Measurements from ENCODE around the gene ENO1. TPM values are rescaled to one million over a fixed set of nuclear protein-coding genes. Genes with fewer than 3 reads are reported as not detected.
A peak's percentile ranks its signal among the peaks of the same experiment; 100 is the strongest.
"Not testable (repeated sequence)": the region's sequence is repeated elsewhere in the genome, so short reads cannot be mapped to it uniquely, and the experiment has no call there.

Gene ENO1
- total and polyA plus RNA-seq, 2 experiments from 2014 or later, result 3,076 to 4,945 TPM

GRCh38 chr1:8889925-8890785 lies 11.7 kb upstream of the ENO1 start:
- Histone ChIP-seq H3K27ac (no peak overlapping the region), H3K4me3 (no peak overlapping the region)

GRCh38 chr1:8889103-8889846 lies 10.8 kb upstream of the ENO1 start:
- Histone ChIP-seq H3K27ac (no peak overlapping the region), H3K9me3 (ENCODE audit: low read depth) (no peaks in the 10 kb centered on the region), H3K27me3 (no peaks in the 10 kb centered on the region), H3K4me1 (ENCODE audit: low read depth) (no peaks in the 10 kb centered on the region), H3K4me3 (no peak overlapping the region), H3K36me3 (no peaks in the 10 kb centered on the region)
- TF ChIP-seq CTCF (IDR thresholded peaks at IDR 0.05; ENCODE audit: low read depth, low read length), result no peak
- DNase-seq (ENCODE audit: low read depth in 1 of 2, low spot score in 1 of 2), result peak in 1 of 2 donors; percentile 64

More at GRCh38 chr1:8889925-8890785, 11.7 kb upstream of the ENO1 start:
- Histone ChIP-seq H3K36me3 (no peaks in the 10 kb centered on the region), H3K9me3 (ENCODE audit: low read depth) (no peaks in the 10 kb centered on the region), H3K27me3 (no peaks in the 10 kb centered on the region), H3K4me1 (ENCODE audit: low read depth) (no peaks in the 10 kb centered on the region)
- DNase-seq (ENCODE audit: low read depth in 1 of 2, low spot score in 1 of 2), result peak in 1 of 2 donors; percentile 97
- no peak for TF ChIP-seq CTCF (IDR thresholded peaks at IDR 0.05; ENCODE audit: low read depth, low read length)

DNA sequence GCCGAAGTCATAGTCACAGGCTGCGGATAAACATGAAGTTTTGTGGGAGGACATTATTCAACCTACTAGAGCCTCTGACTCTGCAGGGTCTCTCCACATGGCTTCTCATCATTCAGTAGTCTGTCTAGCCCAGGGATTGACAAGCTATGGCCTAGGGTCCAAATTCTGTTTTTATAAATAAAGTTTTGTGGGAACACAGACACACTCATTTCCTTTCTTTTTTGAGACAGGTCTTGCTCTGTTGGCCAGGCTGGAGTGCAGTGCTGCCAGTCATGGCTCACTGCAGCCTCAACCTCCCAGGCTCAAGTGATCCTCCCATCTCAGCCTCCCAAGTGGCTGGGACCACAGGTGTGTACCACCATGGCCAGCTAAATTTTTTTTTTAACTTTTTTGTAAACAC lies 8.1 kb upstream of the ENO1 start:
- Histone ChIP-seq H3K27ac (no peak overlapping the region), H3K36me3 (no peaks in the 10 kb centered on the region), H3K4me1 (ENCODE audit: low read depth) (peaks cover 11% of the 10 kb centered on the region), H3K4me3 (no peak overlapping the region), H3K9me3 (ENCODE audit: low read depth) (no peaks in the 10 kb centered on the region), H3K27me3 (no peaks in the 10 kb centered on the region)
- TF ChIP-seq CTCF (IDR thresholded peaks at IDR 0.05; ENCODE audit: low read depth, low read length), result no peak
- DNase-seq (ENCODE audit: low read depth in 1 of 2, low spot score in 1 of 2), result no peak

GRCh38 chr1:8886031-8886524 lies 7.6 kb upstream of the ENO1 start:
- H3K9me3 ChIP-seq (ENCODE audit: low read depth); H3K27me3 ChIP-seq; H3K4me3 ChIP-seq; DNase-seq (ENCODE audit: low read depth in 1 of 2, low spot score in 1 of 2); H3K36me3 ChIP-seq; H3K27ac ChIP-seq: not testable (repeated sequence)
- peaks cover 14% of the 10 kb centered on the region for H3K4me1 ChIP-seq (ENCODE audit: low read depth)

GRCh38 chr1:8884105-8884504 lies 5.6 kb upstream of the ENO1 start:
- not testable (repeated sequence) for H3K4me3 ChIP-seq; H3K27me3 ChIP-seq; H3K36me3 ChIP-seq; DNase-seq (ENCODE audit: low read depth in 1 of 2, low spot score in 1 of 2); H3K9me3 ChIP-seq (ENCODE audit: low read depth); H3K27ac ChIP-seq
- peaks cover 29% of the 10 kb centered on the region for H3K4me1 ChIP-seq (ENCODE audit: low read depth)

DNA sequence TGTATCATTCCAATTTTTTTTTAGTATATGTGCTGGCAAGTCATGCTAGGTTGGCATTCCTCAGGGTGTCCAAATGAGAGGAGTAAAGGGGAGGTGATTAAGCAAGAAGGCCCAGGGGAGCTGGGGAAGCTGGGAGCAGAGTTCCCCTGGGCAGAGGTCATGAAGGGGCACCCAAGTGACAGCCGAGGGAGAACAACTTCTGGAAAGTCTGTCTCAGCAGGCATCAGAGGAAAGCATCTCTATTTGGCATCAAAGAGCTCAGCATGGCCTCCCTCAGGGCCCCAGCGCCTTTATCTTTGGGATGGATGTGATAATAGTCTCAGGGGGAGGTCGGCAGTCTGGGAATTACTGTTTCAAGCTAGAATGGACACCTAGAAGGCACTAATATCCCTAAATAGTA lies 5.0 kb upstream of the ENO1 start:
- DNase-seq (ENCODE audit: low read depth in 1 of 2, low spot score in 1 of 2), result no peak
- H3K27ac ChIP-seq, result no peak overlapping the region
- no peak overlapping the region for H3K4me3 ChIP-seq
- no peaks in the 10 kb centered on the region for H3K36me3 ChIP-seq
- H3K27me3 ChIP-seq, result no peaks in the 10 kb centered on the region
- H3K4me1 ChIP-seq (ENCODE audit: low read depth), result peaks cover 29% of the 10 kb centered on the region
- H3K9me3 ChIP-seq (ENCODE audit: low read depth), result no peaks in the 10 kb centered on the region
- TF ChIP-seq CTCF (IDR thresholded peaks at IDR 0.05; ENCODE audit: low read depth, low read length), result no peak
